IPS-18a (cell line): Measurements from ENCODE around the gene MRPS27.

ENCODE experiments used
- H3K27ac ChIP-seq: one replicate; pipeline ENCODE4 v1.5.1; 2013; ENCODE audit warnings: low read length
- H3K27me3 ChIP-seq: one replicate; pipeline ENCODE4 v1.6.1; 2013; ENCODE audit warnings: mild to moderate bottlenecking, low read length; ENCODE audit not compliant: control insufficient read depth, insufficient read depth
- H3K36me3 ChIP-seq: one replicate; pipeline ENCODE4 v1.6.1; 2013; ENCODE audit warnings: low read depth, low read length; ENCODE audit not compliant: control insufficient read depth
- H3K4me1 ChIP-seq: one replicate; pipeline ENCODE4 v1.6.1; 2013; ENCODE audit warnings: low read depth, low read length; ENCODE audit not compliant: control insufficient read depth
- H3K4me3 ChIP-seq: one replicate; pipeline ENCODE4 v1.5.1; 2013; ENCODE audit warnings: low read length
- H3K9ac ChIP-seq: one replicate; pipeline ENCODE4 v1.6.1; 2013; ENCODE audit warnings: mild to moderate bottlenecking, low read length, moderate library complexity
- H3K9me3 ChIP-seq: one replicate; pipeline ENCODE4 v1.6.1; 2013; ENCODE audit warnings: low read depth, low read length; ENCODE audit not compliant: control insufficient read depth

The MRPS27 gene

GRCh38 chr5:72194846-72195245, 125.2 kb downstream of the MRPS27 start:
- Histone ChIP-seq H3K4me1 (no peaks in the 10 kb centered on the region), H3K27ac (no peak overlapping the region), H3K36me3 (peaks cover 84% of the 10 kb centered on the region), H3K4me3 (no peak overlapping the region), H3K27me3 (no peaks in the 10 kb centered on the region), H3K9me3 (no peaks in the 10 kb centered on the region), H3K9ac (no peak overlapping the region)

- H3K27ac ChIP-seq = no peak overlapping the region
- H3K4me3 ChIP-seq = no peak overlapping the region
- no peaks in the 10 kb centered on the region for H3K9me3 ChIP-seq
- no peaks in the 10 kb centered on the region for H3K27me3 ChIP-seq
- no peaks in the 10 kb centered on the region for H3K4me1 ChIP-seq
- H3K9ac ChIP-seq = no peak overlapping the region
- peaks cover 78% of the 10 kb centered on the region for H3K36me3 ChIP-seq
Measured at GRCh38 chr5:72191404-72191803, 128.6 kb downstream of the MRPS27 start.

DNA sequence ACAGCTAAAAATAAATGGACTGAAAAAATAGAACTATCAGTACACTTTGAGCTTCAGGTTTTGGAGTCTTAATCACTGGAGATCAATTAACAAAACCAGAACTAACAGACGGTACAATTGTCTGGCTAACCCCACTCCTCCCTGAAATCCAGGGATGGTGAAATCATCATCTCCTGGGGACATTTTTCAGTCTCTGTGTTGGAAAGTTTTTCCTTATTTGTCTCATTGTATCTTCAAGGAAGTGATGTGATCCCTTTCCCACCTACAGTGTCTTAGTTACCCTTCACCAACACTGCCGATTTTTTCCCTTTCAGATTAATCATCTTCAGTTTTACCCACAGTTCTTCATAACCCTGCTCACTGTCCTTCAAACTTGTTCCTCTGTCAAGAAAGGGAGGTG, 130.9 kb downstream of the MRPS27 start:
- H3K27ac ChIP-seq = no peak overlapping the region
- H3K4me3 ChIP-seq = no peak overlapping the region
- peaks cover 67% of the 10 kb centered on the region for H3K36me3 ChIP-seq
- no peaks in the 10 kb centered on the region for H3K4me1 ChIP-seq
- H3K9me3 ChIP-seq = no peaks in the 10 kb centered on the region
- H3K9ac ChIP-seq = no peak overlapping the region
- H3K27me3 ChIP-seq = no peaks in the 10 kb centered on the region

- Histone ChIP-seq H3K36me3 (peaks cover 62% of the 10 kb centered on the region), H3K27me3 (no peaks in the 10 kb centered on the region), H3K4me1 (peaks cover 3% of the 10 kb centered on the region), H3K4me3 (no peak overlapping the region), H3K9ac (no peak overlapping the region), H3K9me3 (no peaks in the 10 kb centered on the region), H3K27ac (no peak overlapping the region)
Measured at GRCh38 chr5:72188166-72188565, 131.9 kb downstream of the MRPS27 start.

DNA sequence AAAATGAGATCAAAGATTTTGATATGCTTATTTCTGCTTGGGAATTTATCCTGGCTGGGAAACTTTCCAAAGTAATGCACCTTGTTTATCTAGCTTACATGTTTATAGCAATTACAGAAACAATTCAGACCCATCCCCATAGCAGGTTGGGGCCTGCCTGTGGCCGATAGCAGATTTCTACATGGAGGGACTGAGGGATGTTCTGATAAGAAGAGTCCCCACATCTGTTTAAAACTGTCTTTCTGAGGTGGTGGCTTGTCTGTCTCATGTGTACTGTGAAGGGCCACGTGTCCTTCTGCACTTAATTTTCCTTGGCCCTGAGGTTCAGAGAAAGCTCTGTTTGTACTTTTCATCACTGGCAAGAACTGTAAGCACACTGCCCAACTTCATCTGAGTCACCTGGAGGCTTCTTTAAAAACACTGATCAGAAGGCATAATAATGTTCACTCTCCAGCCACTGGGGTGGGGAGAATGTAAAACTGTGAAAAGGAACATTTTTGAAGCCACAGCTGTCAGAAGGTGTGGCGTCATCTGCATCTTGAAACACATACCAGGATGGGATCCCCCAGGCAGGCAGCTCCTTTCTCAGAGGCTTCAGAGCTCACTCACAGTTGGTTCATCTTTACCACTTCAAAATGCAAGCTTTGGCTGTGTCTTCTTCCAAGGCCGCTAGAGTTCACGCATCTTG, 132.5 kb downstream of the MRPS27 start:
- Histone ChIP-seq H3K27ac (no peak overlapping the region), H3K36me3 (peaks cover 58% of the 10 kb centered on the region)

GRCh38 chr5:72185496-72186329, 134.3 kb downstream of the MRPS27 start:
- no peak overlapping the region for H3K27ac ChIP-seq
- H3K4me3 ChIP-seq = no peak overlapping the region
- no peaks in the 10 kb centered on the region for H3K9me3 ChIP-seq
- peaks cover 47% of the 10 kb centered on the region for H3K36me3 ChIP-seq
- H3K4me1 ChIP-seq = peaks cover 14% of the 10 kb centered on the region
- no peaks in the 10 kb centered on the region for H3K27me3 ChIP-seq
- no peak overlapping the region for H3K9ac ChIP-seq

More for the DNA sequence above, 132.5 kb downstream of the MRPS27 start:
- no peaks in the 10 kb centered on the region for H3K27me3 ChIP-seq
- peaks cover 9% of the 10 kb centered on the region for H3K4me1 ChIP-seq
- H3K4me3 ChIP-seq = no peak overlapping the region
- H3K9me3 ChIP-seq = no peaks in the 10 kb centered on the region
- no peak overlapping the region for H3K9ac ChIP-seq

- no peaks in the 10 kb centered on the region for H3K9me3 ChIP-seq
- H3K27ac ChIP-seq = no peak overlapping the region
- peaks cover 43% of the 10 kb centered on the region for H3K36me3 ChIP-seq
- H3K9ac ChIP-seq = no peak overlapping the region
- H3K4me1 ChIP-seq = peaks cover 18% of the 10 kb centered on the region
- H3K27me3 ChIP-seq = no peaks in the 10 kb centered on the region
- H3K4me3 ChIP-seq = no peak overlapping the region
Measured at GRCh38 chr5:72184408-72184807, 135.6 kb downstream of the MRPS27 start.

- Histone ChIP-seq H3K9me3 (no peaks in the 10 kb centered on the region), H3K9ac (no peak overlapping the region), H3K27me3 (no peaks in the 10 kb centered on the region), H3K4me1 (peaks cover 28% of the 10 kb centered on the region), H3K27ac (no peak overlapping the region), H3K36me3 (peaks cover 30% of the 10 kb centered on the region), H3K4me3 (no peak overlapping the region)
Measured at GRCh38 chr5:72183101-72183520, 136.9 kb downstream of the MRPS27 start.

- H3K27ac ChIP-seq = no peak overlapping the region
- H3K4me1 ChIP-seq = peaks cover 28% of the 10 kb centered on the region
- no peak overlapping the region for H3K9ac ChIP-seq
- no peaks in the 10 kb centered on the region for H3K27me3 ChIP-seq
- no peaks in the 10 kb centered on the region for H3K9me3 ChIP-seq
- H3K36me3 ChIP-seq = peaks cover 28% of the 10 kb centered on the region
- no peak overlapping the region for H3K4me3 ChIP-seq
Measured at GRCh38 chr5:72182686-72183085, 137.4 kb downstream of the MRPS27 start.

DNA sequence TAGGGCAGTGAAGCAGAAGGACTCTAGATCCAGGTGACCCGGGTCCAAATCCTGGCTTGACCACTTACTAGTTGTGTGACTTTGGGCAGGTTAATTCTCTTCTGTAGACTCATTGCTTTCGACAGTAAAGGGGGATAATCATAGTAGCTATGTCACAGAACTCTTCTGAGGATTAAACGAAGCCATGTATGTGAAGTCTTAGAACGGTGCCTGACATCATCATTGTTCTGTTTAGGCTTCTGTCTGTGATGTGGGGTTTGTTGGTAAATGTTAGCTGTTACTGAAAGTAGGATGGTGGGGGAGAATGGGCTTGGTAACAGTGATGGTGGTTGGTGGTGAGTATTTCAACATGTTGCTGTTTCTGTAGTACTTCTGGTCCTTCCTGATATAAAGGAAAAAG, 139.1 kb downstream of the MRPS27 start:
- peaks cover 28% of the 10 kb centered on the region for H3K4me1 ChIP-seq
- no peak overlapping the region for H3K9ac ChIP-seq
- no peaks in the 10 kb centered on the region for H3K9me3 ChIP-seq
- no peak overlapping the region for H3K27ac ChIP-seq
- no peaks in the 10 kb centered on the region for H3K27me3 ChIP-seq
- peaks cover 14% of the 10 kb centered on the region for H3K36me3 ChIP-seq
- H3K4me3 ChIP-seq = no peak overlapping the region

DNA sequence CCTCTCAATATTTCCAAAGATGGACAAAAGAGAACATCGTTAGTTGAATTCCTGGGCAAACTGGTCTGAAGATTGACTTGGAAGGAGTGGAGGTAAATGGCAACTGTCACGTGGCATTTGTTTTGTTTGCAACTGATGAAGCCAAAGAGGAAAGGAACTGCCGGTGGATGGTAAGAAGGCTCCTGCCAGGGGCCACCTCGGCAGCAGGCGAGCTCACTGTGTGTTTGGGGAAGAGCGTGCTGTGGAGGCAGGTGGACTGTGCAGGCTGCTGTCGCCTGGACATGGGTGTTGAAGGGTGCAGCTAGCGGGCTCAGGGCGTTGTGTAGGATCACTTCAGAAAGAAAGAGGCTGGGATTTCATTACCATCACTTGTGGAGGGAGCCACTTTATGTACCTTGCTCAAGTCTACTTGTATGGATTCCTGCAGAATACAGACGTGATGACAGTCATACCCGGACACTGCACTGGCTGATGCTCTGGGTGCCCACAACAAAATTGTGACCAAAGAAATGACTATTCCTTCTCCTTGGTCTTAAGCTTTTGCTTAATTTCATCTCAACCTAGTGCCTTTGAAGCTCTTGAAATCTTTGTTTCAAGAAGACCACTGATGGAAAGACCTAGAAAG, 140.1 kb downstream of the MRPS27 start:
- no peak overlapping the region for H3K27ac ChIP-seq
- H3K9ac ChIP-seq = no peak overlapping the region
- H3K27me3 ChIP-seq = no peaks in the 10 kb centered on the region
- H3K4me1 ChIP-seq = peaks cover 28% of the 10 kb centered on the region
- no peak overlapping the region for H3K4me3 ChIP-seq
- H3K36me3 ChIP-seq = peaks cover 10% of the 10 kb centered on the region
- no peaks in the 10 kb centered on the region for H3K9me3 ChIP-seq
